Dermis microvascular lymphatic vessel endothelial cell (primary cell): ENCODE measurements around the gene NUDT19. TPM values are rescaled to one million over a fixed set of nuclear protein-coding genes. Genes with fewer than 3 reads are reported as not detected.
"Not testable (repeated sequence)": the region's sequence is repeated elsewhere in the genome, so short reads cannot be mapped to it uniquely, and the experiment has no call there.

Experiments
- DNase-seq, 2 donors: peaks; one replicate each; pipeline versions ENCODE4 v3.0.0 to v3.0.0-alpha.2; 2010; ENCODE audit warnings: low read depth in 2 of 2
- total RNA-seq: library from RNA; depleted of rRNA; stranded (reverse); fragments of >200 nt; gene quantifications from 2 replicates; pipeline ENCODE4 v1.2.1, GENCODE V29; 2014

NUDT19 gene
- 7.6 and 12.5 TPM in 2 replicates for total RNA-seq

DNA sequence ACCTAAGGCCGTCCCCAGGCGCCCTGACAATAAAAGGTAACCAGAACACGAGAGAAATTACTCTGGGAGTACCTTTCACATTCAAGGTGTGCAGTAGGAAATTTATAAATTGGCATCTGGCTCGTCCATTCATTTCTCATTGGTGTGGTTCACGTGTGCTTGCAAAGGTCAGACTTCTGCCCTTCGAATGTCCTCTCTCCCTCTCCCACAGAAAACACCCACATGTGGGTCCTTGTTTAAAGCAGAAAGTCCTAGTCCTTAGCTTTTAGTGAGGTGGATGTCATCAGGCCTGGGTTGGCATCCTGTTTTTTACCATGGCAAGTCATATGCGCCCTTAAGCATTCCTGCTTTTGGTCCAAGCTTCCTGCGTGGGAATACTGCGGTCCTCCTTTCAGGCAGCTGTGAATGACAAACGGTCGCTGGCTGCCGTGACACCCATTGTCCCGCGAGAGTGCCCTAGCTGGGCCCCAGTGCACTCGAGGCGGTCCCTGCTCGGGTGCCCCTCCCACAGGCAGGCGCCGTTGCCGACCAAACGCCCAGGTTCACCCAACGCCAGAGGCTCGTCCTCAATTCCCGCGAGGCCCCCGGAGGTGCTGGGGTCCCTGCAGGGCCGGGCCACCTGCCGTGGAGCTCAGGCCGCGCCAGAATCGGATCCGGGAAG lies at the start of gene NUDT19:
TSS of gene NUDT19 (plus strand) at position 531 of the 661 bp plus-strand sequence. CDS start 140 bp downstream, outside the sequence.
- DNase-seq, result peak; percentile 68 to 86

DNA sequence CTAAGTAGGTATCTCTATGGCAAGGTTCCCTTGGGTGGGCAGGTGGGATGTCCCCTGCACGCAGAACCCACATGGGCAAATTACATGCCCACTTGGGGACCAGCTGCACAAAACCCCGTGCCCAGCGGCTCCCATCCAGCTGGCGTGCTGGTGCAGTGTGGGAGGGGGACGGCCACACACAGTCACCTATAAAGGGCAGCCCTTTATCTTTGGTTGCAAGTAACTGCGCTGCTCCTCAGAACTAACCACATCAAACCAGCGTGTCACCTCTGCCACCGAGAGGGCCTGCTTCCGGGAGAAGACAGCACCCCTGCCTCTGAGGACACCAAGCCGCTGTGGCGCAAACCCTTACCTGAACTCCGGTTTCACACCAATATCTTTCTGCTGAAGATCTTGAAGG lies 48.9 kb upstream of the NUDT19 start:
- DNase-seq, result no peak

DNA sequence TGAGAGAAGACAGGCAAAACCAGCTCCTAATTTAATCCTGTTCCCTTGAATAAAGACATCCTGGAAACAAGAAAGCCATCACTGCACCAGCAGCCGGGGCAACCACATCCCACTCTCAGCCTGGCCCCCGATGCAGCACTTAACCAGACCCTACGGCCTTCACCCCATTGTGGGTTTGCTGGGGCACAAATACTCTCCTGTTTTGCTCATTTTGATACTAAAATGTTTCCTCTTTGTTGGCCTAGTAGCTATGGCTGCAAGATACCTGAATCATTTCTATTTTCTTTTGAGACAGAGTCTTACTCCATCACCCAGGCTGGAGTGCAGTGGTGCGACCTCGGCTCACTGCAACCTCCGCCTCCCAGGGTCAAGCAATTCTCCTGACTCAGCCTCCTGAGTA lies 45.1 kb upstream of the NUDT19 start:
- DNase-seq, result no peak

DNA sequence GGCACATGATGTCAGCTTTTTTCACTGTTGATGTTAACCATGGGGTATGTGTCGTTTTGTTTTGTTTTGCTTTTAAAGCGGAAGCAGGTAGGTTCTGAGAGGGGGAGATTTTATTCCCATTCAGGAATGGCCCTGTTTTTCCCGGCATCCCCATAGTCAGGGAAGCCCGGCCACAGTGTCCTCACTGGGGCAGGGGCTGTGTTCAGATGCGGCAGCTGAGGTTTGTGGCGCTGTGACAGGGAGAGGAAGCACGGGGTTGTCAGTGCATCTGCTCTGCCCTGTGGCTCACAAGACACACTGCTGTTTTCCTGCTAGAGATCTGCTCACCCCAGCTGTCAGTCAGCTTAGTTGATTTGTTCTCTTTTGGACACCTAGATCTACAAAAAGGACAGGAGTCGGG lies 44.3 kb upstream of the NUDT19 start:
- peak; percentile 56 to 87 for DNase-seq

DNA sequence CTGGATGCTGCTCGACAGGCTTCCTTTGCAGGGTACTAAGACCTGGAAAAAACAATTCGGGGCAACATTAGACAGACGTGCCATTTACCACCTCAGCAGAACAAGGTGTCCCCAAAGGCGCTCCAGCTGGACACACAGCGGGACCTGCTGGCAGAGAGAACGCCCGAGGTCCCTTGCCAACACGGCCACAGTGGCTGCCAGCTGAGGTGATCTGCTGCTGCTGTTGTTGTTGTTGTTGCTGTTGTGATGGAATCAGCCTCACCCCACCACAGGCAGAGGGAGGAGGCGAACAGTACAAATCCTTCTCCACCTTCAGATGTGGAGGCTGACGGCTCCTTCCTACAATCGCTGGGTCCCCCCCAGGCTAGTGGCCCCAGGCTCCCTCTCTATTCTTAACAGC lies 41.9 kb upstream of the NUDT19 start:
- DNase-seq, result no peak

DNA sequence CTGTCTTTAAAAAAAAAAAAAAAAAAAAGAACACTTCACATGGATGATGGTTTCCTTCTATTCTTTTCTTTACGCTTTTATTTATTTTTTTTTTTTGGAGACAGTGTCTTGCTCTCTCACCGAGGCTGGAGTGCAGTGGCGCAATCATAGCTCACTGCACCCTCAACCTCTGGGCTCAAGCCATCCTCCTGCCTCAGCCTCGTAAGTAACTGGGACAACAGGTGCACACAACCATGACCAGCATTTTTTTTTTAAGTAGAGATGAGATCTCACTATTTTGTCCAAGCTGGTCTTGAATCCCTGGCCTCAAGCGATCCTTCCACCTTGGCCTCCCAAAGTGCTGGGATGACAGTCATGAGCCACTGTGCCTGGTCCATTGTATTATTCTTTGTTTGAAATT lies 41.0 kb upstream of the NUDT19 start:
- no peak for DNase-seq

DNA sequence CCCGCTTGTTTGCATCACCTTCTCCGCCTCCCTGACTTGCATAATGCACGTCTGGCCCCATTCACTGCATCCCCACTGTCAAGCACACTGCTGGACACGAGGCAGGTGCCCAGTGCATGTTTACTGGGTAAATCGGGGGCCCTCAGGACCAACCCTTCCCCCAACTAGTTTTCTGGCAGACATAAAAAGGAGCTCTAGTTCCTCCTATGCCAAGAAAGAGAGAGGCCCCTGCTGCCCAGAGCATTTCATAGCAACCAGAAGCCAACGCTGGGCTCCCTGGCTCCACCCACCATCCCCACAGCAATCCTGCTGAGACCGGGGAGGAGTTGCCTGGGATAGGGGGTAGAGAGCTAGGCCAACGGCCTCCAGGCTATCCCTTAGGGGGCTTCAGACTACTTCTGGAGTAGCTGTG lies 39.9 kb upstream of the NUDT19 start:
- DNase-seq, result no peak

DNA sequence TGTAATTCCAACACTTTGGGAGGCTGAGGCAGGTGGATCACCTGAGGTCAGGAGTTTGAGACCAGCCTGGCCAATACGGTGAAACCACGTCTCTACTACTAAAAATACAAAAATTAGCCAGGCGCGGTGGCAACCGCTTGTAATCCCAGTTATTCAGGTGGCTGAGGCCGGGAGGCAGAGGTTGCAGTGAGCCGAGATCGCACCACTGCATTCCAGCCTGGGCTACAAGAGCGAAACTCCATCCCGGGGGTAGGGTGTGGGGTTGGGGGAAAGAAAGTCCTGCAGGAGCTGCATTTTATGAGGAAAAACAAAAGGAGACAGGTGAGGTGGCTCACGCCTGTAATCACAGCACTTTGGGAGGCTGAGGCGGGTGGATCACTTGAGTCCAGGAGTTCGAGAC lies 39.3 kb upstream of the NUDT19 start:
- not testable (repeated sequence) for DNase-seq

DNA sequence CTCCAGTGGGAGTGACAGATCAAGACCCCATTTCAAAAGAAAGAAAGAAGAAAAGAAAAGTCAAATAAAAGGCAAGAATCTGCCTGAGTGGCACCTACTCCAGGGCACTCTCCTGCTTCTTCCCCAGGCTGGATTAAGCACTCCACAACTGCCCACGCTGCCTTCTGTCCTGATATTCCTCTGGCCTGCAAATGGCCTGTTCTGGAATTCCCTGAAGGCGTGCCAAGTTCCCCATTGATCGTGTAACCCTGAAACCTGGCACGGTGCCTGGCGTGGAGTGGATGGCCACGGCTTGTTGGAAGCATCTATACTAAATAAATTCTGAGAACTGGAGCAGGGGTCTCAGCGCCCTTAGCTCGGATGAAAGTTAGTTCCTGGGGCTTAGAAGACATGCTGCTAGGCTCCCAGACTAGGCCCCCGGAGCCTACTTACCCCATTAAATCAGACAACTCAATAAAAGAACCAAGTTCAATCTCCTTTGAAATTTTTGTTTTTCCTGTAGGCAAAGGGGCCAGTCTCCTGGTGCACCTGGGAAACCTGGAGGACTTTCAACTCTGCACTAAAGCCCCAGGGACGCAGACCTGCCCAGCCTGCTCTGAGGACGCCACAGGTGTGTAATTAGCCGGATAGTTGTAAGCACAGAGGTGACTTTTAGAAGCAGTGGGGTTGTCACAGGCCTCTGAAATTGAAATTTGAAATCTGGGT lies 38.6 kb upstream of the NUDT19 start:
- peak; percentile 74 to 77 for DNase-seq

DNA sequence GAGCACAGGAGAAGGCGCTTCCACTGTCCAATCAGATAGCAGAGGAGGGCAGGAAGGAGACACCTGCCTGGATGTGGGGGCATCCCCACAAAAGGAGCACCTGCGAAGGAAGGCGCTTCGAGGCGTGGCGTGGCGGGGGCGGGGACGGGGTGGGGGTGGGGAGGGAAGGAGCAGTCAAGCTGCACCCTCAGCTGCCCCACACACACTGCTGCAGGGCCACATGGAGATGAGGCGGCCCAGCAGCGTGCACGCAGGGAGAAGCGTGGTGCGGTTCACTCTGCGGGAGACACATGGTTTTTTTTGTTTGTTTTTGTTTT lies 38.1 kb upstream of the NUDT19 start:
- no peak for DNase-seq

DNA sequence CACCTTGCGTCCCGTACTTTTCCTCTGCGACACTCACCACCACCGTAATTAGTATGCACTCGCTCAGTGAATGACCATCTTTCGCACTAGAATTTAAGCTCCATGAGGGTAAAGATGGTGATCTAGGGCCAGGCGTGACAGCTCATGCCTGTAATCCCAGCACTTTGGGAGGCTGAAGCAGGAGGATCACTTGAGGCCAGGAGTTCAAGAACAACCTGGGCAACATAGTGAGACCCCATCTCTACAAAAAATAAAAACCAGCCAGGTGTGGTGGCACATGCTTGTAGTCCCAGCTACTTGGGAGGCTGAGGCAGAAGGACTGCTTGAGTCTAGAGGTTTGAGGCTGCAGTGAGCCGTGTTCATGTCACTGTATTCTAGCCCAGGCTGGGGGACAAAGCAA lies 35.2 kb upstream of the NUDT19 start:
- not testable (repeated sequence) for DNase-seq

DNA sequence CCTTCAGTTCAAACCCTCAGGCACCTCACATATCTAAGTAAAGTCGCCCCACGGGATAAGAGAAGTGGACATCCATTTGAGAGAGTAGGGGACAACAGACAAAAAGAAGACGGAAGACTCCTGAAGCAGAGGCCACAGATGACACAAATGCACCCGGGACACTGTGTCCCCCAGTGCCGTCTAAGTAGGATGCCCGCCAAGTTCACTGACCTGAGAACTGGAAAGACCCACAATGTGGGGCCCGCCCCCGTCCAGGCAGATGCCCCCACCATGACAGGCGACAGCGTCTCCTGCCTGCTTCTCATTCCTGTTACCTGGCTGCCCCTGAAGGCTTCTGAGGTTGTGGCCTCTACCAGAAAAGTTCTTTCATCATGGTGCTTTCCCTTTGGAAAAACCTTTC lies 33.5 kb upstream of the NUDT19 start:
- no peak for DNase-seq

DNA sequence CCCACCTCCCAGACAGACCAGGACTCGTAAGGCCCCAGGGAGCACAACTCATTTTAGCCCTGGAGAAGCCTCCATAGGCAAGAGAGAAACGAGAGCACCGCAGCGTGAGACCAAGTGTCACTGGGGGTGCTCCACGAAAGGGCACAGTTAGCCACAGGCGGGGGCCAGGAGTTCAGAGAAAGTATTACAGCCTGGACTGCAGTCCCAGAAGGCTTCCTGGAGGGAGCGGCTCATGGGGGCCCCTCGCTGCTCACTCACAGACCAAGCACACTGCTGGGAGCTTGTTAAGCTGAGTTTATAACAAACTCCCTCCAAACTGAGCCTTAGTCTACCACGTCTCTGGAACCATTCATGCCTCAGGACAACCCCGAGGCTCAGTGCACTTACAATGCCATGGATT lies 33.1 kb upstream of the NUDT19 start:
- DNase-seq, result no peak

DNA sequence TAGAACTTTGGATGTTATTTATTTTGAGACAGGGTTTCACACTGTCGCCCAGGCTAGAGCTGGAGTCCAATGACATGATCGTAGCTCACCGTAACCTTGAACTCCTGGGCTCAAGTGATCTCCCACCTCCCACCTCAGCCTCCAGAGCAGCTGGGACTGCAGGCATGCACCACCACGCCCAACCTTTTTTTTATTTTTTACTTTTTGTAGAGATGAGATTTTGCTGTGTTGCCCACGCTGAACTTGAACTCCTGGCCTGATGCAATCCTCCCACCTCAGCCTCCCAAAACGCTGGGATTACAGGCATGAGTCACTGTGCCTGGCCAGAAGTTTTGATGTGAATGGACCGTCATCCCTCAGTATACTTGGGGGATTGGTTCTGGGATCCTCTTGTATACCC lies 30.3 kb upstream of the NUDT19 start:
- DNase-seq, result no peak

DNA sequence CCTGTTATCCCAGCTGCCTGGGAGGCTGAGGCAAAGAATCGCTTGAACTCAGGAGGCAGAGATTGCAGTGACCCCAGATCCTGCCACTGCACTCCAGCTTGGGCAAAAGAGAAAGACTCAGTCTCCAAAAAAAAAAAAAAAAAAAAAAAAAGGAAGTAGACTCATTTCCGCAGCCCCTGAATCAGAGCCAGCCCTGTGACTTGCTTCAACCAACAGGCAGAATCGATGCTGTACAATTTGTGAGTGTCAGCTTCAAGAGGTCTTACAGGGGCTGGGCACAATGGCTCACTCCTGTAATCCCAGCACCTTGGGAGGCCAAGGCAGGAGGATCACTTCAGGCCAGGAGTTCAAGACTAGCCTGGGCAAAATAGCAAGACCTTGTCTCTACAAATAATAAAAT lies 29.4 kb upstream of the NUDT19 start:
- DNase-seq, result peak; percentile 84 to 90

DNA sequence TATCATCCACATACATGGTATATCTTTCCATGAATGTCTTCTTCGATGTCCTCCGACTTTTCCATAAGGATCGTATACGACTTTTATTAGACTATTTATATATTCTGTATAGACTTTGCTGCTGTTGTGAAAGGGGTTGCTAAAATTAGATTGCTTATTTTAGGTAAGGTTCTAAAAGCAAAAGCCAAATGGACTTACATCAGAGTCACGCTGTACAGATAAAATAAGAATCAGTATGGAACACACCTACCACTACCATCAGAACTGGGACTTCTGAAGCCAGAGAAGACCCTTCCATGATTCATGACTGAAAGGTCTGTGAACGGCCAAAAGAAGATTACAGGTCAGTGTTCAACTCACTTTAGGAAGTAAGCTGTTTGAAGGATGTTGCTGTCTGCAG lies 25.5 kb upstream of the NUDT19 start:
- no peak for DNase-seq

DNA sequence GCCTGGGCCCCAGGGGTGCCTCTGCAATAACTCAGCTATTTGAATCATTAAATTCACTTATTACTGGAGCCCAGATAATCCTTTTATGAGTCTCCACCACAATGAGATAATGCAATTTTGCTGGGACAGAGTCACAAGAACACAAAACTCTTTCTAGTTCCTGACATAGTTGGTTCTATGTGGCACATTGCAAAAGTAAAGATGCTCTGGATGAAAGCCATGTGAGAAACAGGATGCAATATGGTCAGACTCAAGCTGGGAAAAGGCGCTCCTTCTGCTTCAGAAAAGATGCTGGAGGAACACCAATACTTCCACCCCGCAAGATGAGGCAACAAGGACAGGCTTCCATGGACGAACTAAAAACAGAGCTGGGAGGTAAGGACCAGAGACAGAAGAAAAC lies 22.3 kb upstream of the NUDT19 start:
- no peak for DNase-seq

DNA sequence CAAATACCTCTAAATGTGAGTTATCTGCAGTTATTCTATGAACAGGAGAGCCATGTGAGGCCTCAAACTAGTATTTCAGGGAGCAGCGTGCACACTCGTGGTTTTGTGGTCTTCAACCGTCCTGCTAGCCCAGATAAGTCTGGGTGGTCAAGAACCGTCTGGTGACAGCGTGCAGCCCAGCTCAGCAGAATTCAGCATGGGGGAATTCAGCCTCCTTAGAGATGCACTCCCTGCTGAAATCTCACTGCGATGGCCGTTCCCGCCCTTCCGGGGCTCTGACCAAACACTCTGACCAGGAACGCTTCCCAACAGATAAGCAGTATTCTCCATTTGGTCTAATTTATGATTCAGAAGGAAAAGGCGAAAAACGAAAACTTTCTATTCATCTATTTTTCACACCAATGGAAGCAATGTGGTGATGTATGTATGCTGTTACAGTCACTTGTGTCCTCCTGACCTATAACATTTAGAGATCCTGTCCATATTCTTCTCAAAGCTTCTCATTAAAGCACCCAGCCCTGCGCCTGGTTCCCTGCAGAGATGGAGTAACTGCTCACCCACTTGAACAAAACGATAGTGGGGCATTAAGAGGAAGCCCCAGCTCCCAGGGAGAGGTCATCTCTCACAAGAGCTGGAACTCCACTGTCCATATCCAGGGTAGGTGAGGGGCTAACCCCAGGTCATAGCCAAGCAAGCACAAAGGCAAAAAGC lies 19.6 kb upstream of the NUDT19 start:
- no peak for DNase-seq

DNA sequence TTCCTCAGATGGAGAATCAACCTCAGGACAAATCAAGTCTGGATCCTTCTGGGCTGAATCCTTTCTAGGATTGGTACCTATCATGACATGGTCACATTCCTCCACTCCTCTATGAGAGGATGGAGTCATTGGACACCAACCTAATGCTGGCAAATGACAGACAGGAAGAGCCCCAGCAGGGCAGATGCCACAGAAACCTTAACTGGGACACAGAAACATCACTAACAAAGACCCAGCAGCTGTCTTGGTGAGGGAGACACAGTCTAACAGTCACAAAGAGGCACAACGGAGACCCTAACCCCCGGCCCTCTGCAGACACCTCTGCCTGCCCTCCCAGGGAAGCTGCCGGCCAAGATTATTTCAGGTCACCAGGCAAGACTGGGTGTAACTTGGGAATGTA lies 18.8 kb upstream of the NUDT19 start:
- no peak for DNase-seq

DNA sequence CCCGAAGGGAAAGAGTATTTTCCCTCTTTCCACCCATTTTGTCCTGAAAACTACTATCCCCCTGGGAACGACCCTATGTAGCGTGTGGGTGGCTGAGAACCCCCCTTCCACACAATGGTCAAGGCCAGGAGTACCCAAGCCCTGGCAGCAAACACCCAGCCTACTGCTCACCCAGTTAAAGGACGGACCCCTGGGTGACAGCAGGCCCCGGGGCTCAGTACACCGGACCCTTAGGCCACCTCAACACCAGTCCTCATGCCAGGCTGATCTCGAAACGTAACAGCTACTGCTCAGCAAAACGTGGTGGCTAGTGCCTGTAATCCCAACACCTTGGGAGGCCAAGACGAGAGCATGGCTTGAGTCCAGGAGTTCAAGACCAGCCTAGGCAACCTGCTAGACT lies 18.0 kb upstream of the NUDT19 start:
- no peak for DNase-seq

DNA sequence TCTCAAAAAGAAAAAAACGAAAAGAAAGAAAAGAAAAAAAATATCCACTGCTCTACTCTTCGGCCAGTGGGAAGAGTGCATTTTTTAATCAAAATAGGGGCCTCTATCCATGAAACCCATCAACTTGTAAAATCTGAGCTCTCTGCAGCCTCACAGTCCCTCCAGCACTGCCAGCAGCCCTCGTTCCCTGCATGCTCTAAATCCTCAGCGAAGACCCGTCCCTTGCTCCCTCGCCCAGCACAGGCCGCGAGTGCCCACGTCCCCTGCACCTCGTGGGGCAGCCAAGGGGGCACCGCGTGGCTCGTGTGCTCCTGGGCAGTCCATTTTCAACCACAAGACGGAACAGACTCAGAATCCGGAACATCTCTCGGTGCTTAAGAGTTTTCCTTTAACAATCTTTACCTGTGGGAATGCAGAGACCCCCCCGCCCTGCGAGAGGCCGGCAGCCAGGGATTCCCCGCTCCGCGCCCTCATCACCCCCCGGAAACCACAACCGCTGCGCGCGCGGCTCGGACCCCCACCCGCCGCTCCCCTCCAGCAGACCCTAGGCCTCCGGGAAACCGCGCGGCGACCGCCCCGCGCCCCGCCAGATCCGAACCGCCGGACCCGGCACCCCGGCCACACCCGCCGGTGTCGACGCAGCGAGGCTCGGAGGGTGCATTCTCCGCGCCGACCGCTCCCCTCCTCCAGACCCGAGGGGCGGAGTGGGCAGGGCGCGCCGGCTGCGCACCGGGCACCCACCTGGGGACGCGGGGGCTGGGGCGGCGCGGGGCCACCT lies 17.3 kb upstream of the NUDT19 start:
- peak in 1 of 2 donors; percentile 14 for DNase-seq
